Fibroblast of lung (primary cell): ENCODE measurements around the gene FSTL4.

Experiments used
- EZH2 ChIP-seq: IDR thresholded peaks from 2 replicates; pipeline ENCODE4 v1.5.1; 2012; ENCODE audit warnings: low read length, control low read depth, mild to moderate bottlenecking; ENCODE audit errors: missing control alignments
- TF ChIP-seq, protein P1 (sequence below), 2 donors: IDR thresholded peaks in 1 of 2; conservative IDR thresholded peaks in 1 of 2; 1 replicate in 1 of 2; 2 replicates in 1 of 2; pipeline ENCODE4 v1.5.1; 2011 to 2012; ENCODE audit warnings: low read length in 2 of 2, control low read depth in 1 of 2, inconsistent platforms in 1 of 2, low read depth in 1 of 2, mild to moderate bottlenecking in 1 of 2

DNA sequence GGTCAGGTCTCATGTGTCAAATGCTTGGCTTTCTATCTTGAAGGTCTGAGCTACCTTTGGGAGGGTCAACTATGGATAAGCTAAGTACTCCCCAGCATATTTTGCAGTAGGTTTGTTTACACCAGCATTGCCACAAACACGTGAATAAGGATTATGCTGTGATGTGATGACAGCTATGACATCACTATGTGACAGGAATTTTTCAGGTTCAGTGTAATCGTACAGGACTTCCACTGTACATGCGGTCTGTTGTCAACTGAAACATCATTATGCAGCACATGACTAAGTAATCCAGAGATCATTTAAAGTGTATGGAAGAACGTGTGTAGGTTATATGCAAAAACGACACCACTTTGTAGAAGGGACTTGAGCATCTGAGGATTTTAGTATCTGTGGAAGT, 104.0 kb downstream of the FSTL4 start:
- TF ChIP-seq, protein P1, sequence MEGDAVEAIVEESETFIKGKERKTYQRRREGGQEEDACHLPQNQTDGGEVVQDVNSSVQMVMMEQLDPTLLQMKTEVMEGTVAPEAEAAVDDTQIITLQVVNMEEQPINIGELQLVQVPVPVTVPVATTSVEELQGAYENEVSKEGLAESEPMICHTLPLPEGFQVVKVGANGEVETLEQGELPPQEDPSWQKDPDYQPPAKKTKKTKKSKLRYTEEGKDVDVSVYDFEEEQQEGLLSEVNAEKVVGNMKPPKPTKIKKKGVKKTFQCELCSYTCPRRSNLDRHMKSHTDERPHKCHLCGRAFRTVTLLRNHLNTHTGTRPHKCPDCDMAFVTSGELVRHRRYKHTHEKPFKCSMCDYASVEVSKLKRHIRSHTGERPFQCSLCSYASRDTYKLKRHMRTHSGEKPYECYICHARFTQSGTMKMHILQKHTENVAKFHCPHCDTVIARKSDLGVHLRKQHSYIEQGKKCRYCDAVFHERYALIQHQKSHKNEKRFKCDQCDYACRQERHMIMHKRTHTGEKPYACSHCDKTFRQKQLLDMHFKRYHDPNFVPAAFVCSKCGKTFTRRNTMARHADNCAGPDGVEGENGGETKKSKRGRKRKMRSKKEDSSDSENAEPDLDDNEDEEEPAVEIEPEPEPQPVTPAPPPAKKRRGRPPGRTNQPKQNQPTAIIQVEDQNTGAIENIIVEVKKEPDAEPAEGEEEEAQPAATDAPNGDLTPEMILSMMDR (conservative IDR thresholded peaks at IDR 0.05 in 1 of 2, IDR thresholded peaks at IDR 0.05 in 1 of 2; ENCODE audit: low read depth in 1 of 2, low read length in 2 of 2): no peak
- TF ChIP-seq EZH2: no peak
